HG03469 (cell line): Measurements from ENCODE around the gene FCN1.

Source experiments
- ATAC-seq: cut with Tn5 transposase; IDR thresholded peaks from one replicate; pipeline ENCODE4 v1.9.1; 2021; ENCODE audit warnings: mild to moderate bottlenecking, moderate library complexity, moderate number of reproducible peaks; ENCODE audit not compliant: unreplicated experiment

Gene FCN1

DNA sequence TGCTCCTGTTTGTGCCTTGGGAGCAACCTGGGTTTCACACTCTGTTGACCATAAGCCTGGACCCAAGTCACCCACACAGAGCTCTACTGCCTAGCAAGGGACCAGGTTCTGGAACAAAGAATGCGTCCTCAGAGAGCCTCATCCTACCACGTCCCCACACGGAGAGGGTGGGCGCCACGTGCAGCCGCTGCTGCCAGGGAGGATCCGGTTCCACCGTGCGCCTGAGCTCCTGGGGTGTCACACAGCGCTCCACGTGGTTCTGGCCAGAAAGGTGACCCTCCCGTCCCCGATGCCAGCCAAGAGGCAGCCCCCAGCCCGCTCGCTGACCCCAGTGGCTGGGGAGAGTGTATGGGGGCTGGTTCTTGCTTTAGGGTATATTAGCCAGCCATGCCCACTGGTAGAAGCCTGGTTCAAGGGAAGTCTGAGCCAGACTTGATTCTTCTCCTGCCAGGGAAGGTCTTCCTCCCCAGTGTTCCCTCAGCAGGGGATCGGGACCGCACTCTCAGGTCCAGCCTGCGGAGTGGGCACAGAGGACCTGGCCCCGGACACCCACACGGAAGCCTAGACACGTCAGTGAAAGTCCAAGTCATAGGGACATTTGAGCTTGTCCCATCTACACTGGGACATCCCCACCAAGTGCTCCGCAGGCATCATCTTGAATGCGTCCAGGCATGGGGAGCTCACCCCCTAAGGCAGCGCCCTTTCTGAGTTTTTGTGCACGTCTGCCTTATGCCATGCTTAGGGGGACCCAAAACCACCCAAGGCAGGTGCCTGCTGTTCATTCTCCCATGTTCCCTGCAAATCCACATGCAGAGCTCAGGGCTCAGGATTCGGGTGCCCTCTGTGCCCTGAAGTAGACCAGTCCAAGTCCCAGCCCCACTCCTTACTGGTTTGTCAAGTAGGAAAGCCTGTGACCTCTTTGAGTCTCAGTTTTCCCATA, 2.4 kb downstream of the FCN1 start:
- no peak for ATAC-seq

DNA sequence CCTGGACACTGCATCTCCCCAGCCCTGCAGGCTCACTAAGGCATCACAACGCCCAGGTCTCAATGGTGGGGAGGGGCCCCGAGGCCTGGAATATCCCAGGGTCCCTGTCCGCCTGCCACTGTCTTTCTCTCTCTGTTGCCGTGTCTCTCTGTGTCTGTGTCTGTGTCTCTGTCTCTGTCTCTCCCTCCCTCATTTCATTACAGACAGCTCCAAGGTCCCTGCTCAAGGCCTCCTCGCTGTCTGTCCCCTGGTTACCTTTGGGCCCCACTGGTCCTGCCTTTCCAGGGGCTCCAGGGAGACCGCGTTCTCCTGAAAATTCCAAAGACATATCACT, 3.2 kb downstream of the FCN1 start:
- no peak for ATAC-seq

DNA sequence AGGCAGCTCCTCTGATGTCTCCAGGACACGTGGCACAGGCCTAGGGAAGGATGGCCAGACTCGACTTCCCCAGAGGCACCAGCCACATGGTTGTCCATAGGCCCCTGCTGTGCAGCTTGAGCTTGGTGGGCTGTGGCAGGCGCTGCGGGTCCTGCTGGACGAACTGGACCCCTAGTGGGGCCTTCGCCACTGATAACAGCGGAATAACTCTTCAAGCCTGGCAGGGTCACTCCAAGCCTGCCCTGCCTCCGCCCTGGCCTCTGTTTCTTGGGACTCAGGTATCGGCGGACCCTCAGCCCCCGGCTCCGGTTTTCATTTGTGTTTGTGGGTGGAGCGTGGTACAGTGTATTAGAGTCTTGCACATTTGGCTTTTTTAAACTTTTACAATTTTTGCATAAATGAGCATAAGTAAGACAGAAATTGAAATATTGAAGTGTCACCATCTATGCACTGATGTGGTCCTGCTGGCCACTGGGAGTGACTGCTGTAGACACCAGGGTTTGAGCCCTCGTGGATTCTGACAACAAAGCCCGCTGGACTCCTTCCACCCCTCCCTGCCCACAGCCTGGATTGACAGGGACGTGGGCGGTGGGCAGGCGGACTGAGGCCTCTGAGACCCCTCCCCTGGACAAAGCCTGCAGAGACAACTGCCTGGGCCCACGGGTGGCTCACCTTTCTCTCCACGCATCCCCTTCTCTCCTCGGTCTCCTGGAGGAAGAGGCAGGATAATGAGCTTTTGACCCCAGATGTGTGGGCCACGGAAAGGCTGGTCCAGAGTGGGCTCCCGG, 3.8 kb downstream of the FCN1 start:
- ATAC-seq, result no peak

DNA sequence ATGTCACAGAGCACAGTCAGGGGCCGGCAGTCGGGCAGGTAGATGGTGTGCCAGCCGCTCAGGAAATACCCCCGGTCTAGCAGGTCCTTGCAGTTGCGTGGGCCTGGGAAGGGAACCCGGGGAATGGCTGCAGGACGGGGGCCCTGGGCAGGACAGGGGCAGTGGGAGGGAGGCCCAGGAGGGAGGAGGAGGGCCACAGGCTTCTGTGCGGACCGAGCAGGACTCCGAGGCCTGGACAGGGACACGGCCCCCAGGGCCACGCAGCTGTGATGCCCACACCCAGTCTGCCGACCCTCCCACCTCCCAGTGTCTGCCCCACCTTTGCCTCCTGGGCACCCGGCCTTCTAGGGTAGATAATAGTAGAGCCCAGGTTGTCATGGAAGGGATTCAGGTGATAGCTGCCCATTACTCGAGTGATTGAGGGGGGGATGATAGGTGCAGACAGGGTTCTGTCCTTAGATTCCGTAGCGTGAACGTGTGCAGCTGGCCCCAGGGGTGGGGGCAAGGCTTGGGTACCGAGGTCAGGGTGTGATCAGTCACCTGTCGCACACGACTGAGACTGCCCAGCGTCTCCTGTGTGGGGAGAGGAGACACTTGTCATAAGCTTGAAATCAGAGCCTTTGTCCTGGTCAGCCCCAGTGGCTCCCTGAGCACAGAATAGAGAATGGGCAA, 4.5 kb downstream of the FCN1 start:
- ATAC-seq, result no peak

DNA sequence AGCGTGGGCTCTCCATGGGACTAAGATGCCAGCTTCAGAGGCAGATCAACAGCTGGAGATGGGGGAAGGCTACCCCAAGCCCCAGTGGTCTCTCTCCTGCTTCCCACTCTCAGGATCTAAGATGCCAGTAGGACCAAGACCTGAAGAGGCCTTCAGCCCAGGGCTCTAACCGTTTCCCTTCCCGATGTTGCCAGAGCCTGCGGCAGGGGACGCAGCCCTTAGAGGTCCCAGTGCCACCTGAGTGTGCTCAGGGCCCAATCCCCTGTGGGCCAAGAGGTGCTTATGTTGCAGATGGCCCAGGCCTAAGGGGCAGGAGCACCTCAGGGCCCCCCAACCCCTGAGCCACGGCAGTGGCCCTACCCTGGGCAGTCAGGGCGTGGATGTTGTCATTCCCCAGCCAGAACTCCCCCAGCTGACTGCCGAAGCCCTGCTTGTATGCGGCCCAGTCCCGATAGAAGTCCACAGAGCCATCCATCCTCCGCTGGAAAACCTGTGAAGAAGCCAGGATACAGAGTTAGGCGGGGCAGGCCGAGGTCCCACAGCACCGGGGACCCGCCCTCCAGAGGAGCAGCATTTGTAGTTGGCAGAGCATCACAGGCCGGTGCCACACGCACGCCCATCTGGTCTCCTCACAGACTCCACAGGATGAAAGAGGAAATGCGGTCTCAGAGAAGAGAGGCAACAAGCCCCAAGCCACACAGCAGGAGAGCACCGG, 5.4 kb downstream of the FCN1 start:
- no peak for ATAC-seq

- no peak for ATAC-seq
These were observed 7.9 kb downstream of the FCN1 start for GRCh38 chr9:134909511-134910481.

- ATAC-seq, result no peak
These were observed 9.0 kb downstream of the FCN1 start for GRCh38 chr9:134908524-134909309.

GRCh38 chr9:134902936-134903335, 14.8 kb downstream of the FCN1 start:
- no peak for ATAC-seq

- no peak for ATAC-seq
These were observed 17.9 kb downstream of the FCN1 start for GRCh38 chr9:134899818-134900217.

DNA sequence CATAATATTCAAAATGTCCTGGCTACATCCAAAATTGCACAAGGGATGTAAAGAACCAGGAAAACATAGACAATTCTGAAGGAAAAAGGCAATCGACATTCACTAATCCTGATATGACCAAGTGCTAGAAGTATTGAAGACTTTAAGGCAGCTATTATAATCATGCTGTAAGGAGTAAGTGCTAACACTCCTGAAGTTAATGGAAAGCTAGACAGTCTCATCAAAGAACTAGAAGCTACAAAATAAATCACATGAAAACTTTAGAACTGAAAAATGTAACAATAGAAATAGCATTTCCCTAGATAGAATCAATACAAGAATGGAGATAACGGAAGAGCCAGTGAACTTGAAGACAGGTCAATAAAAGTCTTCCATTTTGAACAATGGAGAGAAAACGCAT, 18.5 kb downstream of the FCN1 start:
- no peak for ATAC-seq

- no peak for ATAC-seq
These were observed 19.4 kb downstream of the FCN1 start for GRCh38 chr9:134898319-134898718.

DNA sequence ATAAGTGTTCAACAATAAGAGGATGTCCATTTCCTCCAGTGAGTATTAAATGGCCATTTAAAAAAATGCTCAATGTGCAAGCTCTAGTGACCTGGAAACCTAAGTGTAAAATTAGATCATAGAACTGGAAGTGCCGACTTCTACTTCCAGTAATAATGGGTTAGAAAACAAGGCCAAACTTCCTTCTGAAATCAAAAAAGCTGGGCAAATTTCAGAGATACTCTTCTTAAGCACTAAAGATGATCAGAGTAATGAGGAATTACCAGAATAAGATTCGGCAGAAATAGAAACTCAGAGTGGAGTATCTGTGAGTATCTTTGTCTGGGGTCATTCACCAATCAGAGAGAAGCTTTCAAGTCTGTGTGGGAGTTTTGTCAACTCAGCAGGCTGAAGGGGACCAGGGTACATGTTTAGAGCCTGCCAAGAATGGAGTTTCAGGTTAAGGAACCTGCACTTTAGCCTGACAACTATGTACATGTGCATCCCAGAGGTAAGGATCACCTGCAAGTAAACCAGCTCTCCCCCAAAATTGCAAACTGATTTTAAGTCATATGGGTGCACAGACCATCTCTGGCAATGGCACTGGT, 20.0 kb downstream of the FCN1 start:
- ATAC-seq, result no peak

- no peak for ATAC-seq
These were observed 20.7 kb downstream of the FCN1 start for GRCh38 chr9:134896834-134897583.

- no peak for ATAC-seq
These were observed 21.5 kb downstream of the FCN1 start for GRCh38 chr9:134895908-134896833.

DNA sequence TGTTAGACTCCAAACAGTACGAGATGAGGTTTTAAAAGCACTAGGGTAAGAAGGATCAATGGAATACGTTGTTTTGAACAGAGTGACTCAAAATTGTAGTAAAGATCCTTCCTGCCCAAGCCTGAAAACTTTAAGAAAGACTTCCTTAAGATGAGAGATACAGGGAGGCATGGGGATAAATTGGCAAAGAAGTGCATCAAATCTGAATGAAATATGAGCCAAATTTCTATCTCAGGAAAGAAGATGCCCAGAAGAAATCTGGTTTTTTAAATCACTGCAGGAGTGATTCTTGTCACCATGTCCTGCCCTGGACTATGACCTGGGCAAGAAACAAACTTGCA, 22.2 kb downstream of the FCN1 start:
- ATAC-seq, result no peak

- ATAC-seq, result no peak
These were observed 22.6 kb downstream of the FCN1 start for GRCh38 chr9:134895097-134895496.
